OCI-LY7 (cell line): ENCODE measurements around the gene ADAM23. TPM values are rescaled to one million over a fixed set of nuclear protein-coding genes. Genes with fewer than 3 reads are reported as not detected.

ENCODE experiments used
- BruUV-seq: library from RNA; stranded (reverse); fragments of 400-500 nt; replicated peaks from 2 replicates; lab custom pipeline; 2021; lab: Mats Ljungman, UMichigan
- CTCF ChIA-PET: fragments of 300-600 bp; sonication (Branson Sonifier 250); formaldehyde crosslinking; loops from one replicate; lab custom pipeline; 2022; ENCODE audit warnings: antibody characterized with exemption; ENCODE audit not compliant: unreplicated experiment; lab: Charles Lee
- POLR2A ChIA-PET: fragments of 300-600 bp; sonication (Branson Sonifier 250); formaldehyde crosslinking; loops from one replicate; lab custom pipeline; 2022; ENCODE audit warnings: antibody characterized with exemption; lab: Charles Lee
- DNase-seq: peaks from one replicate; pipeline ENCODE4 v3.0.0-alpha.2; 2015; ENCODE audit warnings: low spot score
- H2AFZ ChIP-seq: fragments of 200-600 bp; sonication (generic), shearing (Covaris generic); 2 replicates; pipeline ENCODE4 v1.6.1; 2014; ENCODE audit warnings: mild to moderate bottlenecking, antibody characterized with exemption, low read length, moderate library complexity
- H3K27ac ChIP-seq: fragments of 200-600 bp; sonication (generic); 2 replicates; pipeline ENCODE4 v1.5.1; 2014; ENCODE audit warnings: mixed run types, low read depth, mild to moderate bottlenecking, moderate library complexity, low read length, inconsistent platforms; ENCODE audit not compliant: poor library complexity, severe bottlenecking
- H3K36me3 ChIP-seq: fragments of 200-600 bp; sonication (generic); 2 replicates; pipeline ENCODE4 v1.6.1; 2014; ENCODE audit warnings: mild to moderate bottlenecking, antibody characterized with exemption, low read length, moderate library complexity, mixed read lengths; ENCODE audit not compliant: insufficient read depth
- H3K4me1 ChIP-seq: fragments of 200-600 bp; sonication (generic); 2 replicates; pipeline ENCODE4 v1.5.1; 2014; ENCODE audit warnings: mild to moderate bottlenecking, low read length; ENCODE audit not compliant: insufficient read depth, poor library complexity, severe bottlenecking
- H3K4me2 ChIP-seq: fragments of 200-600 bp; sonication (generic); 2 replicates; pipeline ENCODE4 v1.6.1; 2014; ENCODE audit warnings: mild to moderate bottlenecking, low read length
- H3K4me3 ChIP-seq: fragments of 200-600 bp; sonication (generic); 2 replicates; pipeline ENCODE4 v1.5.1; 2014; ENCODE audit warnings: mild to moderate bottlenecking, low read depth, low read length; ENCODE audit not compliant: poor library complexity, severe bottlenecking
- H3K79me2 ChIP-seq: fragments of 200-600 bp; sonication (generic); 2 replicates; pipeline ENCODE4 v1.6.1; 2016; ENCODE audit warnings: low read depth, mild to moderate bottlenecking, low read length, moderate library complexity, mixed read lengths; ENCODE audit not compliant: insufficient read depth
- H3K9me2 ChIP-seq: fragments of 200-600 bp; sonication (generic); 2 replicates; pipeline ENCODE4 v1.6.1; 2016; ENCODE audit warnings: mild to moderate bottlenecking, low read length, mixed read lengths; ENCODE audit not compliant: insufficient read depth
- H3K9me3 ChIP-seq: fragments of 200-600 bp; sonication (generic); 2 replicates; pipeline ENCODE4 v1.6.1; 2014; ENCODE audit warnings: mild to moderate bottlenecking, mixed run types, low read length, mixed read lengths
- H4K20me1 ChIP-seq: fragments of 200-600 bp; sonication (generic); 2 replicates; pipeline ENCODE4 v1.6.1; 2014; ENCODE audit warnings: mild to moderate bottlenecking, antibody characterized with exemption, low read length, moderate library complexity, mixed read lengths; ENCODE audit not compliant: insufficient read depth
- CTCF ChIP-seq: fragments of 200-600 bp; sonication (generic); conservative IDR thresholded peaks from 2 replicates; pipeline ENCODE4 v1.5.1; 2014; ENCODE audit warnings: mild to moderate bottlenecking, antibody characterized with exemption, low read length, moderate library complexity, mixed read lengths
- EZH2phosphoT487 ChIP-seq: fragments of 200-600 bp; sonication (generic); IDR thresholded peaks from 2 replicates; pipeline ENCODE4 v1.6.1; 2018; ENCODE audit warnings: low read depth, borderline replicate concordance, mild to moderate bottlenecking, mixed run types, antibody characterized with exemption, low read length, moderate library complexity, mixed read lengths
- intact Hi-C: fragments of 100-400 bp; cut with micrococcal nuclease; formaldehyde crosslinking; loops from one replicate; pipeline ENCODE4 v1.10.0; 2022; ENCODE audit not compliant: unreplicated experiment
- total RNA-seq, 2 experiments: library from RNA; depleted of rRNA in 1 of 2; stranded (reverse); fragments of >200 nt in 1 of 2; shearing (Covaris generic) in 1 of 2; gene quantifications; 2 replicates each; pipeline ENCODE4 v1.2.3, GENCODE V29; 2014 to 2022

Gene ADAM23
- total RNA-seq, 2 experiments from 2014 or later: 0.53 TPM; not detected in 1

DNA sequence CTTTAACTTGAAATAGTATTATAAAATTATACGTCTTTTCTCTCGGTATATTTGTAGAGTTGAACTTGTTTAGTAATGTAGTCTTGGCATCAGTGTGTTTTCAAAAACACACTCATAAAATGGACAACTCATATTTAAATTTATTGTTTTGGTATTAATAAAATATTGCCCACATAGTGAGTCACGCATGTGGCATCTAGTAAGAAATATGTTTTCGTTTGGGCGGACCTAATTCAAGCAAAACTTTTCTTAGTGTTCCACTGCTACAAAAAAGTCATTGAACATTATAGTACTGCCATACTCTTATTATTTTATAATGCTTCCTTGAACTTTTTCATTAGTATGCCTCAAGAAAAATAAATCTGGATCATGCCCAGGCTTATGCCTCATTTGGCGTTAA is 167.9 kb downstream of the ADAM23 start:
- no peaks in the 10 kb centered on the region for H4K20me1 ChIP-seq
- intact Hi-C loops: no loop called here
- POLR2A ChIA-PET: interaction anchor here (0.9 kb wide), 1 partner anchor 54 kb away, joined by 3 read pairs; no protein-coding TSS in a partner anchor
- no peaks in the 10 kb centered on the region for H3K79me2 ChIP-seq
- no peak overlapping the region for H3K4me3 ChIP-seq
- no peaks in the 10 kb centered on the region for H3K9me2 ChIP-seq
- no peaks in the 10 kb centered on the region for H3K9me3 ChIP-seq
- no peaks in the 10 kb centered on the region for H3K4me1 ChIP-seq
- no peaks in the 10 kb centered on the region for H3K36me3 ChIP-seq
- H3K4me2 ChIP-seq: no peak overlapping the region
- no peak for TF ChIP-seq CTCF
- TF ChIP-seq EZH2phosphoT487: no peak
- no peak overlapping the region for H2AFZ ChIP-seq
- CTCF ChIA-PET: no interaction called here
- H3K27ac ChIP-seq: no peak overlapping the region
- BruUV-seq: no TSS peak
- DNase-seq: no peak

DNA sequence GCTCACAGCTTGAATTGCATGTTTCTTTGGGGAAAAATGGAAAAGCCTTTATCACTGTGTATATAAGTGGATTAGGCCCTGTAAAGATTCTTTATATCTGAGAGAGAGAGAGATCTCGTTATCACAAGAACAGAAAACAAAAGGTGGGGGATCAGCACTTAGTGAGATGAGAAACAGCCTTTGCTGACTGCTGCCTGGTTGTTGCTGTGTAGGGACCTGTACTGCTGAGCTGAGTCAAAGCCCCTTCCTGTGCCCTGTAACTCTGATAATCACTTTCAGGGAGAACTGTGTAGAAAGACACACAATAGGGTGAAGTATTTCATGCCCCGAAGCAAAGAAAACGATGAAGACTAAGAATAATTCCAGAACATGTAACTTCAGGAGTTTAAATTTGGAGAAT is 168.4 kb downstream of the ADAM23 start:
- H3K9me2 ChIP-seq: no peaks in the 10 kb centered on the region
- H3K4me3 ChIP-seq: no peak overlapping the region
- no peaks in the 10 kb centered on the region for H3K36me3 ChIP-seq
- CTCF ChIA-PET: no interaction called here
- no peak overlapping the region for H3K4me2 ChIP-seq
- no peaks in the 10 kb centered on the region for H4K20me1 ChIP-seq
- no TSS peak for BruUV-seq
- no peaks in the 10 kb centered on the region for H3K4me1 ChIP-seq
- no peak overlapping the region for H3K27ac ChIP-seq
- no peaks in the 10 kb centered on the region for H3K79me2 ChIP-seq
- no peaks in the 10 kb centered on the region for H3K9me3 ChIP-seq
- TF ChIP-seq CTCF (no peak), EZH2phosphoT487 (no peak)
- POLR2A ChIA-PET: no interaction called here
- intact Hi-C loops: no loop called here
- no peak overlapping the region for H2AFZ ChIP-seq
- no peak for DNase-seq

GRCh38 chr2:206614811-206615210 is 171.5 kb downstream of the ADAM23 start:
- POLR2A ChIA-PET: interaction anchor here (0.5 kb wide), 1 partner anchor 851 kb away, joined by 3 read pairs; no protein-coding TSS in a partner anchor
- Histone ChIP-seq H3K9me2 (no peaks in the 10 kb centered on the region), H3K4me2 (no peak overlapping the region), H2AFZ (no peak overlapping the region), H3K4me3 (no peak overlapping the region), H3K27ac (no peak overlapping the region), H3K36me3 (no peaks in the 10 kb centered on the region), H4K20me1 (no peaks in the 10 kb centered on the region), H3K79me2 (no peaks in the 10 kb centered on the region), H3K4me1 (no peaks in the 10 kb centered on the region), H3K9me3 (no peaks in the 10 kb centered on the region)
- no TSS peak for BruUV-seq
- TF ChIP-seq EZH2phosphoT487 (no peak), CTCF (no peak)
- no peak for DNase-seq
- CTCF ChIA-PET: no interaction called here
- intact Hi-C loops: no loop called here
